GM18517 (cell line): ENCODE results near the gene REV3L.
"Not testable (repeated sequence)": the region's sequence is repeated elsewhere in the genome, so short reads cannot be mapped to it uniquely, and the experiment has no call there.

Source experiments
- ATAC-seq: cut with Tn5 transposase; IDR thresholded peaks from one replicate; pipeline ENCODE4 v1.9.1; 2021; ENCODE audit warnings: mild to moderate bottlenecking, moderate library complexity; ENCODE audit not compliant: unreplicated experiment

REV3L gene

DNA sequence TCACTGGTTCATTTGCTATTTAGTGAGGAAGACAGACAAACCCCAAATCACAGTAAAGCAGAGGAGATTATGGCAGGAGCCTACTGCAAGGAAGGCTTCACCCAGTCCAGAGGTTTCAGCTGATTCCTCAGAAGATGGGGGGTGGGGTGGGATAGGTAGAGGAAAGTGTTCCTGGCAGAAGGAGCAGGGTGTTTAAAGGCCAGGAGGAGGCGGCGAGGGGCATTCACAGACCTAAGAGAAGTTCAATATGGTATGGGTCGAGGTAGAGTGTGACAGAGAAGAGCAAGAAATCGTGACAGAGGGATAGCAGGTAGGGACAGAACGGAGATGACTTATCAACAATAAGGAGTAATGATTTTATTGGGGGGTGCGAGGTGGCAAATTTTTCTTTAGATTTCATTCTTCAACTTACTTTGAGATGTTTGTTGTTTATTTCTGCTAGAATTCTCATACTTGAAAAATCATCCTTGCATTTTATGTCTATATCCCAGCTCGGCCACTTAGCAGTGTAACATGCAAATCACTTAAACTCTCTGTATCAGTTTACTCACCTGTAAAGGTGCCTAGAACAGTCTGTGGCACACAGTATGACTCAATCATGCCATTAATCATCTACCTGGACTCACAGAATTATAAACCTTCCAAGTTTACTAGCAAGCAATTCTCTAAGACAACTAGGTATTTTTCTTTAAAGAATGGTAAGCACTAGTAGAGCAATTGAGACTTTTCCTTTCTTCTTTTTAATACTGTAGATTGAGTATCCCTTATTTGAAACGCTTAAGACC lies 176.7 kb downstream of the REV3L start:
- no peak for ATAC-seq

DNA sequence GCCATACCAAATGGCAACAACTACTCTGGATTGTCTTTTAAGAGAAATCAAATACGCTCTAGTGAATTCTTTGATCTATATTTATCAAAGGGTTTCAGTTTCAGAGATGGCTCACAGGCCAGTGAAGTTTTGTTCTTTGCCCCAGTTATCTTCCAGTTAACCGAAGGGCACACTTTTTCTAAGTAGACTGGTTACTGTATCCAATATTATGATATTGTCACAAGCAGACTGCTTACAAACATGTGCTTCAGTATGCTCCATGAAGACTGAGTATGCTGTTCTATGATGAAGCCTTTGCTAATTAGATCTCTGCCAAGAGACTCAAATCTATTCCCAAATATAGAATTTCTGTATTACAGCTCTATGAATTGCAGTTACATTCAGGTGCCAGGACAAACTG lies 181.1 kb downstream of the REV3L start:
- ATAC-seq: peak; percentile 67

- ATAC-seq: not testable (repeated sequence)
These were observed 181.8 kb downstream of the REV3L start for GRCh38 chr6:111300938-111301800.

GRCh38 chr6:111297776-111298175 lies 185.2 kb downstream of the REV3L start:
- no peak for ATAC-seq

DNA sequence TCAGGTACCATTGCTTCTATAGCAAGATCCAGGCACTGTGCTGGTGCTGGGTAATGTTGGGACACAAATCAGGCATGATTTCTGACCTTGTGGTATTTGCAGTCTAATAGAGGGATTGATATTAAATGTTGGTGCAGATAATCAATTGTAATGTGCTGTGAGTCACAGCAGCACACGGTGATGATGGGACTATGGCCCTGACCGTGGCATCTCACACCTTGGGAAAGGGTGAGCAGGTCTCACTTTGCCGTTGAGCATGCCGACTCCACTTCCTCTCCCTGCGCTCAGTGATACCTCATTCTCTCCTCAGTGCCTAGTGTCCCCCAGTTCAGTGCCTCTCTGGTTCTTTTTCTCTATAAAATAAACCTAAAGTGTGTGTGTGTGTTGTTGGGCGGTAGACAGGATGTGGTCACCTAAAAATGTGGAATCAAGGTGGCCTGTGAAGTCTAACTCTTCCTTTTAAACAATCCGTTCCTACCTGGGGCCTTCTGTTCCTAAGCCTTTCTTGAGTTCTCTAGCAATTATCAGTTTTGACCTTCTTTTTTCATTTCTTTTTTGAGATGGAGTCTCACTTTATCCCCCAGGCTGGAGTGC lies 188.5 kb downstream of the REV3L start:
- ATAC-seq: no peak

- ATAC-seq: no peak
These were observed 191.4 kb downstream of the REV3L start for GRCh38 chr6:111291336-111292259.

DNA sequence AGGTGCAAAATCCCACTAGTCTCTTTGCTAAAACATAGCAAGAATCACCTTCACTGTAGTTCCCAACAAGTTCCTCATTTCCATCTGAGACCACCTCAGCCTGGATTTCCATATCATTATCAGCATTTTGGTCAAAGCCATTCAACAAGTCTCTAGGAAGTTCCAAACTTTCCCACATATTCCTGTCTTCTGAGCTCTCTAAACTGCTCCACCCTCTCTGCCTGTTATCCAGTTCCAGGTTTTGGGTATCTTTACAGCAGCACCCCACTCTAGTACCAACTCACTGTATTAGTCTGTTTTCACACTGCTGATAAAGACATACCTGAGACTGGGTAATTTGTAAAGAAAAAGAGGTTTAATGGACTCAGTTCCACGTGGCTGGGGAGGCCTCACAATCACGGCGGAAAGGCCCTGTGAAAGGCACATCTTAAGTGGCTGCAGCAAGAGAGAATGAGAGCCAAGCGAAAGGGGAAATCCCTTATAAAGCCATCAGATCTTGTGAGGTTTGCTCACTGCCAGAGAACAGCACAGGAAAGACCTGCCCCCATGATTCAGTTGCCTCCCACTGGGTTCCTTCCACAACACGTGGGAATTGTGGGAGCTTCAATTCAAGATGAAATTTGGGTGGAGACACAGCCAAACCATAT lies 192.2 kb downstream of the REV3L start:
- ATAC-seq: not testable (repeated sequence)

DNA sequence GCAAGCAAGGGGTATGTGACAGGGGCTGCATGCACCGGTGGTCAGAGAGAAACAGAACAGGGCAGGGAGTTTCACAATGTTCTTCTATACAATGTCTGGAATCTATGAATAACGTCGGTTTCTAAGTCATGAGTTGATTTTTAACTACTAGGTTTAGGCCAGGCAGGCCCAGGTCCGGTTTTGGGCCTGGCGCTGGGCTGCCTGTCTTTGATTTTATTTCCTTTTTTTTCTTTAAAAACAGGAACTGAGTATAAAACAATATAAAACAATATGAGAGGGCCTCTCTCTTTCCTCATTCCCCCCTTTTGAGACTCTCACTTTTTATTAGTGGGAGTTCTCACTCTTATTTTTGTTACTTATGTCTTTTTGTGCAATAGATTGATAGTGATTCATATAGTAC lies 198.7 kb downstream of the REV3L start:
- ATAC-seq: not testable (repeated sequence)

DNA sequence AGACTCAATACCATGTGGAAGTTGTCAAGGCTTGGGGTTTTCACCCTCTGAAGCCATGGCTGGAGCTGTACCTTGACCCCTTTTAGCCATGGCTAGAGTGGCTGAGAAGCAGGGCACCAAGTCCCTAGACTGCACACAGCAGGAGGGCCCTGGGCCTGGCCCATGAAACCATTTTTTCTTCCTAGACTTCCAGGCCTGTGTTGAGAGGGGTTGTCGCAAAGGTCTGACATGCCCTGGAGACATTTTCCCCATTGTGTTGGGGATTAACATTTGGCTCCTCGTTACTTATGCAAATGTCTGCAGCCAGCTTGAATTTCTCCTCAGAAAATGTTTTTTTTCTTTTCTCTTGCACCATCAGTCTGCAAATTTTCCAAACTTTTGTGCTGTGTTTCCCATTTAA lies 199.3 kb downstream of the REV3L start:
- no peak for ATAC-seq

GRCh38 chr6:111282515-111282914 lies 200.5 kb downstream of the REV3L start:
- ATAC-seq: no peak

DNA sequence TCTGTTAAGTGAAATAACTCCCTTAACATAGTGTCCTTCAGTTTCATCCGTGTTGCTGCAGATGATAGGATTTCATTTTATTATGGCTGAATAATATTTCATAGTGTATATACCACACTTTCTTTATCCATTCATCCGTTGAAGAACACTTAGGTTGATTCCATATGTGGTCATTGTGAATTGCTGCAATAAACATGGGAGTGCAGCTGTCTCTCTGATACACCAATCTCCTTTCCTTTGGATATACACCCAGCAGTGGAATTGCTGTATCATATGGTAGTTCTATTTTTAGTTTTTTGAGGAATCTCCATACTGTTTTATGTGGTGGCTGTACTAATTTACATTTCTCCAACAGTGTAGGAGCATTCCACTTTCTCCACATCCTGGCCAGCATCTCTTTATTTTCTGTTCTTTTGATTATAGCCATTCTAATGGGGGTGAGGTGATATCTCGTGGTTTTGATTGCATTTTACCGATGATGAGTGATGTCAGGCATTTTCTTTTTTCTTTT lies 202.5 kb downstream of the REV3L start:
- no peak for ATAC-seq

GRCh38 chr6:111278731-111279130 lies 204.3 kb downstream of the REV3L start:
- no peak for ATAC-seq

DNA sequence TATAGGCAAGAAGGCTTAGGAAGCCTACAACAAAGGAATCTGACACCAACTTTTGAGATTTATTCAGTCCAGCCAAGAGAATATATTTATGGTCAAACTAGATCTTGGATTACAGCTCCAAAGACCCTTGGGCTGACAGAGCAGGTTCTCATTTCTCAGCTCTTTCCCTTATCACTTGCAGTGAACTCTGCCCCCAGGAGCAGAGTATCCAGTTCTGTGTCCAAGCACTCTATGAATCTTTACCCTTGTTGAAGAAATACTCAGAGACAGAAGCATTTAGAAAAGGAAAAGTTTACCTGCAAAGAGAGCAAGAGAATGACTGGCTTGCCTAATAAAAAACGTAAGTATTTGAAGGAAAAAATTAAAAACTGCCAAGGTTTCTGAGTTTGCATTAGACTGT lies 205.2 kb downstream of the REV3L start:
- ATAC-seq: no peak

- ATAC-seq: no peak
These were observed 206.3 kb downstream of the REV3L start for GRCh38 chr6:111276736-111277135.

GRCh38 chr6:111276335-111276734 lies 206.7 kb downstream of the REV3L start:
- no peak for ATAC-seq

GRCh38 chr6:111274593-111275217 lies 208.3 kb downstream of the REV3L start:
- ATAC-seq: no peak

- no peak for ATAC-seq
These were observed 212.9 kb downstream of the REV3L start for GRCh38 chr6:111270121-111270520.

- ATAC-seq: no peak
These were observed 213.5 kb downstream of the REV3L start for GRCh38 chr6:111269401-111269970.

DNA sequence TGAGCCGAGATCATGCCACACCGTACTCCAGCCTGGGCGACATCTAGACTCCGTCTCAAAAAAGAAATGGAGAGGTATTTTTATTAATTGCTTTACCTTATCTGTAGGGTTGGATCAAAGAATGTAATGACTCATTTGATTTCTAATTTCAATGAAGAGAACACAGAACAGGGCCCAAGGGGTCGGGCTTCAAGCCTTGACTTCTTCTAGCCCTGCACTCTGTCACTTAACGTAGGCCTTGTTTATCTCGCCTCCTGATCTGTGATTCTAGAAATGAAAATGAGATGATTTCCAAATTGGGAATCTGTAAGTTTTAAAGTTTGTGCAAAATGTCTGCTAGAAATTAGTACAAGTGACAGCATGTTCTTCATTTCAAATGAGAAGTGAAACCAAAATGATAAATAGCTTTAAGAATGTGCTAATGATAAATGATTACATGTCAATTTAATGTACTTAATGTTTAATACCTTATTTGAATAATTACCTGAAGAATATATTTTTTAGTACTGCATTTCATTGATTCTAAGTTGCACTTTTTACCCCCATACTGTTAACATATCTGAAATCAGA lies 215.2 kb downstream of the REV3L start:
- ATAC-seq: no peak
